Left cardiac atrium (tissue), 4 donors: Measurements from ENCODE around the gene TBP. TPM values are rescaled to one million over a fixed set of nuclear protein-coding genes. Genes with fewer than 3 reads are reported as not detected.
"Not testable (repeated sequence)": the region's sequence is repeated elsewhere in the genome, so short reads cannot be mapped to it uniquely, and the experiment has no call there.

Experiments used
- ATAC-seq, 2 donors: fragments of 200-7000 bp; cut with Tn5 transposase; one replicate each; pipeline ENCODE4 v1.9.1; 2020; ENCODE audit warnings: mild to moderate bottlenecking in 2 of 2, moderate library complexity in 2 of 2
- DNase-seq: peaks from one replicate; pipeline ENCODE4 v3.0.0-alpha.2; 2020
- intact Hi-C, 2 donors: fragments of 100-400 bp; cut with DNase I; formaldehyde crosslinking; loops; one replicate each; pipeline versions ENCODE4 v1.14.1 to v1.15.1; 2022 to 2023
- long read RNA-seq: library from polyadenylated mRNA; unstranded; transcript quantifications from one replicate; pipeline ENCODE4 v2.0.0, GENCODE V29; 2021
- total RNA-seq, 2 donors: library from RNA; stranded (reverse); fragmentation: NEBNext Ultra II Directional; extraction: Animal tissue kit (Norgen Biotek cat#: 25700); gene quantifications; one replicate each; pipeline ENCODE4 v1.2.1, GENCODE V29; 2021
- donor health status: DM: no; HTN: yes; CAD: no.
- donor health status: DM: no; HTN: yes; CAD: no; lungs with severe emphysema.
- donor health status: DM: yes; HTN: yes; CAD: no.
- donor health status: Dilated cardiomyopathy.

TBP gene
- 1 to 10 TPM; 8.8 to 9.7 TPM for total RNA-seq
- long read RNA-seq, transcript TBP-202 (8 exons, 1,903 nt) = major isoform, 9 of 13 reads
- long read RNA-seq, partial matches to known transcripts = 2 of 13 reads
- long read RNA-seq, other reads (novel, unspliced or antisense) = 0 of 13 reads

- peak; percentile 98 for DNase-seq
- peak; percentile 97 to 99 for ATAC-seq
- intact Hi-C loops = loop anchor here in 1 of 2 donors (2.0 kb wide), 1 partner anchor 803 kb away; the partner anchor contains the start of genes DYNLT2 and ERMARD
These were observed at the start of gene TBP for GRCh38 chr6:170554013-170554795. Gene TBP (plus strand): TSS chr6:170554369. CDS start chr6:170557030, 2,661 bp downstream.

- no peak for DNase-seq
- ATAC-seq = no peak
- intact Hi-C loops = no loop called here
These were observed 49.7 kb upstream of the TBP start for GRCh38 chr6:170504479-170504878.

- ATAC-seq = peak in 1 of 2 donors; percentile 34
- DNase-seq = peak; percentile 39
These were observed 48.9 kb upstream of the TBP start for GRCh38 chr6:170505306-170505705.

GRCh38 chr6:170506446-170506845 lies 47.7 kb upstream of the TBP start:
- ATAC-seq (no peak), DNase-seq (no peak)
- intact Hi-C loops = no loop called here

More at GRCh38 chr6:170505306-170505705, 48.9 kb upstream of the TBP start:
- intact Hi-C loops = no loop called here

- ATAC-seq, DNase-seq, intact Hi-C loops: not testable (repeated sequence)
These were observed 46.4 kb upstream of the TBP start for GRCh38 chr6:170507728-170508127.

GRCh38 chr6:170508275-170508674 lies 45.9 kb upstream of the TBP start:
- DNase-seq, ATAC-seq, intact Hi-C loops: not testable (repeated sequence)

GRCh38 chr6:170508892-170509722 lies 45.1 kb upstream of the TBP start:
- intact Hi-C loops, DNase-seq, ATAC-seq: not testable (repeated sequence)

GRCh38 chr6:170509723-170510018 lies 44.5 kb upstream of the TBP start:
- intact Hi-C loops = no loop called here
- DNase-seq (no peak), ATAC-seq (no peak)

GRCh38 chr6:170510631-170511030 lies 43.5 kb upstream of the TBP start:
- intact Hi-C loops = no loop called here
- no peak for ATAC-seq
- no peak for DNase-seq

GRCh38 chr6:170512249-170512648 lies 41.9 kb upstream of the TBP start:
- DNase-seq (no peak), ATAC-seq (no peak)
- intact Hi-C loops = no loop called here

GRCh38 chr6:170514908-170515307 lies 39.3 kb upstream of the TBP start:
- intact Hi-C loops = loop anchor here in 1 of 2 donors (5.0 kb wide), 1 partner anchor 553 kb away; no protein-coding TSS in a partner anchor
- ATAC-seq (no peak), DNase-seq (no peak)

- peak; percentile 53 to 78 for ATAC-seq
- intact Hi-C loops = loop anchor here in 1 of 2 donors (5.0 kb wide), 1 partner anchor 555 kb away; no protein-coding TSS in a partner anchor
These were observed 37.2 kb upstream of the TBP start for GRCh38 chr6:170516783-170517616.

GRCh38 chr6:170522565-170523183 lies 31.5 kb upstream of the TBP start:
- ATAC-seq = peak; percentile 69 to 75
- DNase-seq = peak; percentile 28
- intact Hi-C loops = loop anchor here in 1 of 2 donors (10.0 kb wide), 2 partner anchors 228 to 688 kb away; partner anchors contain the start of gene DLL1

More at GRCh38 chr6:170516783-170517616, 37.2 kb upstream of the TBP start:
- peak; percentile 42 for DNase-seq

GRCh38 chr6:170523256-170524171 lies 30.7 kb upstream of the TBP start:
- DNase-seq (no peak), ATAC-seq (peak; percentile 92)
- intact Hi-C loops = loop anchor here in 1 of 2 donors (10.0 kb wide), 2 partner anchors 229 to 689 kb away; partner anchors contain the start of gene DLL1

- intact Hi-C loops = loop anchor here in 1 of 2 donors (10.0 kb wide), 2 partner anchors 229 to 689 kb away; partner anchors contain the start of gene DLL1
- ATAC-seq (peak; percentile 88 to 89), DNase-seq (peak; percentile 32)
These were observed 30.0 kb upstream of the TBP start for GRCh38 chr6:170524172-170524502.

GRCh38 chr6:170525795-170526194 lies 28.4 kb upstream of the TBP start:
- intact Hi-C loops = loop anchor here (5.0 to 10.0 kb wide), 4 partner anchors 228 to 733 kb away; partner anchors contain the start of gene DLL1 (in 1 of the 2)
- ATAC-seq = no peak

GRCh38 chr6:170527995-170528394 lies 26.2 kb upstream of the TBP start:
- DNase-seq, ATAC-seq: not testable (repeated sequence)
- intact Hi-C loops = loop anchor here (5.0 to 10.0 kb wide), 4 partner anchors 231 to 736 kb away; partner anchors contain the start of gene DLL1 (in 1 of the 2)

More at GRCh38 chr6:170525795-170526194, 28.4 kb upstream of the TBP start:
- DNase-seq = no peak
